Osteocyte (in vitro differentiated cells): ENCODE measurements around the gene DRC7. TPM values are rescaled to one million over a fixed set of nuclear protein-coding genes. Genes with fewer than 3 reads are reported as not detected.

Experiments
- DNase-seq: peaks from one replicate; pipeline ENCODE4 v3.0.0; 2021; ENCODE audit warnings: mixed read lengths; ENCODE audit not compliant: unreplicated experiment; ENCODE audit errors: extremely low spot score
- H3K27ac Mint-ChIP-seq: one replicate; pipeline ENCODE4 v1.8.0; 2021; ENCODE audit warnings: mild to moderate bottlenecking, mixed read lengths; ENCODE audit not compliant: unreplicated experiment
- H3K27me3 Mint-ChIP-seq: one replicate; pipeline ENCODE4 v1.8.0; 2021; ENCODE audit warnings: mixed read lengths; ENCODE audit not compliant: unreplicated experiment
- H3K36me3 Mint-ChIP-seq: one replicate; pipeline ENCODE4 v1.8.0; 2021; ENCODE audit warnings: mixed read lengths; ENCODE audit not compliant: unreplicated experiment
- H3K4me1 Mint-ChIP-seq: one replicate; pipeline ENCODE4 v1.8.0; 2021; ENCODE audit warnings: mixed read lengths; ENCODE audit not compliant: unreplicated experiment
- H3K4me3 Mint-ChIP-seq: one replicate; pipeline ENCODE4 v1.8.0; 2021; ENCODE audit warnings: mild to moderate bottlenecking, moderate library complexity, mixed read lengths; ENCODE audit not compliant: unreplicated experiment
- H3K9me3 Mint-ChIP-seq: one replicate; pipeline ENCODE4 v1.8.0; 2021; ENCODE audit warnings: mixed read lengths; ENCODE audit not compliant: unreplicated experiment
- CTCF ChIP-seq: fragments of 200-600 bp; sonication (generic); IDR thresholded peaks from 2 replicates; pipeline ENCODE4 v1.5.0; 2021; ENCODE audit warnings: antibody characterized with exemption, mild to moderate bottlenecking, moderate library complexity
- total RNA-seq: library from RNA; stranded (reverse); gene quantifications from 2 replicates; pipeline ENCODE4 v1.2.1, GENCODE V29; 2021

Gene DRC7
- total RNA-seq, 1 donor from 2014 or later: not detected

- H3K9me3 Mint-ChIP-seq: no peaks in the 10 kb centered on the region
- H3K27ac Mint-ChIP-seq: no peak overlapping the region
- no peak for TF ChIP-seq CTCF
- H3K4me3 Mint-ChIP-seq: no peak overlapping the region
- no peaks in the 10 kb centered on the region for H3K4me1 Mint-ChIP-seq
- DNase-seq: no peak
- H3K27me3 Mint-ChIP-seq: peaks cover 5% of the 10 kb centered on the region
- no peaks in the 10 kb centered on the region for H3K36me3 Mint-ChIP-seq
Measured at GRCh38 chr16:57661936-57662906, 32.4 kb upstream of the DRC7 start.

- Mint-ChIP-seq H3K27me3 (peaks cover 5% of the 10 kb centered on the region), H3K4me1 (no peaks in the 10 kb centered on the region), H3K27ac (no peak overlapping the region), H3K9me3 (no peaks in the 10 kb centered on the region), H3K4me3 (no peak overlapping the region), H3K36me3 (no peaks in the 10 kb centered on the region)
- DNase-seq: no peak
- TF ChIP-seq CTCF: no peak
Measured at GRCh38 chr16:57663436-57663835, 31.2 kb upstream of the DRC7 start.

- Mint-ChIP-seq H3K9me3 (no peaks in the 10 kb centered on the region), H3K4me3 (no peak overlapping the region), H3K27me3 (peaks cover 4% of the 10 kb centered on the region), H3K27ac (no peak overlapping the region), H3K4me1 (no peaks in the 10 kb centered on the region), H3K36me3 (no peaks in the 10 kb centered on the region)
- TF ChIP-seq CTCF: no peak
- no peak for DNase-seq
Measured at GRCh38 chr16:57663917-57664661, 30.5 kb upstream of the DRC7 start.

GRCh38 chr16:57664662-57665025 lies 30.0 kb upstream of the DRC7 start:
- Mint-ChIP-seq H3K36me3 (no peaks in the 10 kb centered on the region), H3K27ac (no peak overlapping the region), H3K4me1 (no peaks in the 10 kb centered on the region), H3K4me3 (no peak overlapping the region), H3K9me3 (no peaks in the 10 kb centered on the region), H3K27me3 (peaks cover 6% of the 10 kb centered on the region)
- DNase-seq: no peak
- TF ChIP-seq CTCF: no peak

- Mint-ChIP-seq H3K4me1 (no peaks in the 10 kb centered on the region), H3K4me3 (no peak overlapping the region), H3K27me3 (peaks cover 11% of the 10 kb centered on the region), H3K27ac (no peak overlapping the region), H3K9me3 (no peaks in the 10 kb centered on the region), H3K36me3 (no peaks in the 10 kb centered on the region)
- TF ChIP-seq CTCF: no peak
- no peak for DNase-seq
Measured at GRCh38 chr16:57665541-57665940, 29.1 kb upstream of the DRC7 start.
